ENCODE measurements around the gene KLF6. TPM values are rescaled to one million over a fixed set of nuclear protein-coding genes. Genes with fewer than 3 reads are reported as not detected.

KLF6 gene
- total and polyA plus RNA-seq, 9 of the 15 experiments (the other 6 are each of a cell fraction or from before 2014, with no cell fraction given) = 3.2 to 23.9 (median 8.0) TPM

- no peak overlapping the region for H2AFZ ChIP-seq (ENCODE audit: low read depth, low read length)
- no peaks in the 10 kb centered on the region for H3K9me3 ChIP-seq (replicated peaks; ENCODE audit: control insufficient read depth, insufficient read depth, low read depth, low read length)
- no peaks in the 10 kb centered on the region for H3K9me1 ChIP-seq (ENCODE audit: control insufficient read depth, insufficient read depth, low read length)
- POLR2A ChIA-PET = interaction anchor here (1.5 to 3.1 kb wide), 4 partner anchors 9 to 30 kb away, joined by 5 to 12 read pairs (median 8); partner anchors contain the start of gene KLF6
- H3K79me2 ChIP-seq (ENCODE audit: control insufficient read depth, insufficient read depth, low read length) = no peaks in the 10 kb centered on the region
- in situ Hi-C loops (cut with MboI) = no loop called here
- peaks cover 4% of the 10 kb centered on the region; the same call in 1 of the 2 replicates for H4K20me1 ChIP-seq (replicated peaks; ENCODE audit: control insufficient read depth, insufficient read depth, low read length)
- H3K36me3 ChIP-seq (ENCODE audit: control insufficient read depth, insufficient read depth, low read length) = no peaks in the 10 kb centered on the region
- DNase-seq (ENCODE audit: extremely low read depth in 1 of 4, low spot score in 3 of 4) = peak; percentile 22 to 62 (median 34)
- ATAC-seq = peak; percentile 72
- H3K4me1 ChIP-seq (replicated peaks in 1 of 2; ENCODE audit: control insufficient read depth in 2 of 2, insufficient read depth in 2 of 2, low read length in 2 of 2) = peaks cover 0 to 17% of the 10 kb centered on the region in 2 experiments; a peak in 3 of 5 replicates
- no peak overlapping the region for H3K27ac ChIP-seq (ENCODE audit: extremely low read depth, low read depth, low read length)
- H3K27me3 ChIP-seq (ENCODE audit: control insufficient read depth in 2 of 2, insufficient read depth in 2 of 2, low read length in 2 of 2) = peaks cover 0 to 5% of the 10 kb centered on the region in 2 experiments; a peak in 1 of 5 replicates
- no TSS peak for BruUV-seq (replicated peaks)
- H3K4me3 ChIP-seq = no peak overlapping the region
- intact Hi-C loops (cut with micrococcal nuclease) = no loop called here
- WGBS (ENCODE audit: insufficient coverage, low coverage, missing lambda C conversion rate) = 7% methylated on average over 9 of the region's 9 CpGs
- CTCF ChIA-PET (ENCODE audit: low intra/inter-chr PET ratio) = no interaction called here
- H3K4me2 ChIP-seq (ENCODE audit: insufficient read depth, low read length) = no peak overlapping the region
- no peak overlapping the region for H3K9ac ChIP-seq (ENCODE audit: insufficient read depth in 1 of 2, low read depth in 2 of 2, low read length in 2 of 2)
- peak; percentile 91 for FAIRE-seq
- TF ChIP-seq TFAP4 (CRISPR knock-in tag; IDR thresholded peaks at IDR 0.05; ENCODE audit: borderline replicate concordance) (peak; percentile 48; the same call in 1 of the 2 replicates), FOS (IDR thresholded peaks at IDR 0.05; ENCODE audit: extremely low read depth, insufficient read length) (peak; percentile 42), CREM (IDR thresholded peaks at IDR 0.05; ENCODE audit: low read depth) (peak; percentile 90), RHOXF2B (CRISPR knock-in tag; conservative IDR thresholded peaks at IDR 0.05) (no peak), ZNF316 (IDR thresholded peaks at IDR 0.05) (peak; percentile 21; the same call in 1 of the 2 replicates), DIDO1 (tag; IDR thresholded peaks at IDR 0.05; ENCODE audit: low read depth) (no peak), ARID1B (IDR thresholded peaks at IDR 0.05) (peak; percentile 87), PRMT5 (CRISPR knock-in tag; IDR thresholded peaks at IDR 0.05) (no peak), HDAC2 (IDR thresholded peaks at IDR 0.05) (peak; percentile 79), MAFG (tag; conservative IDR thresholded peaks at IDR 0.05) (peak; percentile 44), CTBP1 (IDR thresholded peaks at IDR 0.05; ENCODE audit: borderline replicate concordance) (peak; percentile 97), TEAD4 (IDR thresholded peaks at IDR 0.05; ENCODE audit: low read length) (peak; percentile 64), TEAD4 (CRISPR knock-in tag; IDR thresholded peaks at IDR 0.05; ENCODE audit: borderline replicate concordance) (no peak), PURB (CRISPR knock-in tag; IDR thresholded peaks at IDR 0.05; ENCODE audit: low read depth) (no peak), L3MBTL2 (IDR thresholded peaks at IDR 0.05) (no peak), ZNF311 (CRISPR knock-in tag; IDR thresholded peaks at IDR 0.05) (no peak), TCF7 (IDR thresholded peaks at IDR 0.05; ENCODE audit: borderline replicate concordance) (peak; percentile 38; the same call in 1 of the 2 replicates), CBFA2T3 (IDR thresholded peaks at IDR 0.05) (peak; percentile 88)
- TF ChIP-seq, protein P1, sequence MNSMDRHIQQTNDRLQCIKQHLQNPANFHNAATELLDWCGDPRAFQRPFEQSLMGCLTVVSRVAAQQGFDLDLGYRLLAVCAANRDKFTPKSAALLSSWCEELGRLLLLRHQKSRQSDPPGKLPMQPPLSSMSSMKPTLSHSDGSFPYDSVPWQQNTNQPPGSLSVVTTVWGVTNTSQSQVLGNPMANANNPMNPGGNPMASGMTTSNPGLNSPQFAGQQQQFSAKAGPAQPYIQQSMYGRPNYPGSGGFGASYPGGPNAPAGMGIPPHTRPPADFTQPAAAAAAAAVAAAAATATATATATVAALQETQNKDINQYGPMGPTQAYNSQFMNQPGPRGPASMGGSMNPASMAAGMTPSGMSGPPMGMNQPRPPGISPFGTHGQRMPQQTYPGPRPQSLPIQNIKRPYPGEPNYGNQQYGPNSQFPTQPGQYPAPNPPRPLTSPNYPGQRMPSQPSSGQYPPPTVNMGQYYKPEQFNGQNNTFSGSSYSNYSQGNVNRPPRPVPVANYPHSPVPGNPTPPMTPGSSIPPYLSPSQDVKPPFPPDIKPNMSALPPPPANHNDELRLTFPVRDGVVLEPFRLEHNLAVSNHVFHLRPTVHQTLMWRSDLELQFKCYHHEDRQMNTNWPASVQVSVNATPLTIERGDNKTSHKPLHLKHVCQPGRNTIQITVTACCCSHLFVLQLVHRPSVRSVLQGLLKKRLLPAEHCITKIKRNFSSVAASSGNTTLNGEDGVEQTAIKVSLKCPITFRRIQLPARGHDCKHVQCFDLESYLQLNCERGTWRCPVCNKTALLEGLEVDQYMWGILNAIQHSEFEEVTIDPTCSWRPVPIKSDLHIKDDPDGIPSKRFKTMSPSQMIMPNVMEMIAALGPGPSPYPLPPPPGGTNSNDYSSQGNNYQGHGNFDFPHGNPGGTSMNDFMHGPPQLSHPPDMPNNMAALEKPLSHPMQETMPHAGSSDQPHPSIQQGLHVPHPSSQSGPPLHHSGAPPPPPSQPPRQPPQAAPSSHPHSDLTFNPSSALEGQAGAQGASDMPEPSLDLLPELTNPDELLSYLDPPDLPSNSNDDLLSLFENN (IDR thresholded peaks at IDR 0.05; ENCODE audit: low read depth in 2 of 2, low read length in 2 of 2) = 0 out of 4 replicates have a peak, but pooled peaks of 1 of the 2 experiments have one; percentile 18
Measured at GRCh38 chr10:3754727-3755439, 30.1 kb downstream of the KLF6 start.

Data from K562 (cell line).